ENCODE results near the gene PPP2R5D.
"Not testable (repeated sequence)": the region's sequence is repeated elsewhere in the genome, so short reads cannot be mapped to it uniquely, and the experiment has no call there.

The PPP2R5D gene

DNA sequence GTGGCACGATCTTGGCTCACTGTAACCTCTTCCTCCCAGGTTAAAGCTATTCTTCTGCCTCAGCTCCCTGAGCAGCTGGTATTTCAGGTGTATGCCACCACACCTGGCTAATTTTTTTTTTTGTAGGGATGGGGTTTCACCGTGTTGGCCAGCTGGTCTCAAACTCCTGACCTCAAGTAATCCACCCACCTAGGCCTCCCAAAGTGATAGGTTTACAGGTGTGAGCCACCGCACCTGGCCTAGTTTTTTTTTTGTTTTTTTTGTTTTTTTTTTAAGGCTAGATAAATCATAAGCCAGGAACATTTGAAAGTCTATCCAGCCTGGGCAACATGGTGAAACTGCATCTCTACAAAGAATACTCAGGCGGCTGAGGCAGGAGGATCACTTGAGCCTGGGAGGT, 48.0 kb downstream of the PPP2R5D start:
- DNase-seq (ENCODE audit: low read depth): no peak

DNA sequence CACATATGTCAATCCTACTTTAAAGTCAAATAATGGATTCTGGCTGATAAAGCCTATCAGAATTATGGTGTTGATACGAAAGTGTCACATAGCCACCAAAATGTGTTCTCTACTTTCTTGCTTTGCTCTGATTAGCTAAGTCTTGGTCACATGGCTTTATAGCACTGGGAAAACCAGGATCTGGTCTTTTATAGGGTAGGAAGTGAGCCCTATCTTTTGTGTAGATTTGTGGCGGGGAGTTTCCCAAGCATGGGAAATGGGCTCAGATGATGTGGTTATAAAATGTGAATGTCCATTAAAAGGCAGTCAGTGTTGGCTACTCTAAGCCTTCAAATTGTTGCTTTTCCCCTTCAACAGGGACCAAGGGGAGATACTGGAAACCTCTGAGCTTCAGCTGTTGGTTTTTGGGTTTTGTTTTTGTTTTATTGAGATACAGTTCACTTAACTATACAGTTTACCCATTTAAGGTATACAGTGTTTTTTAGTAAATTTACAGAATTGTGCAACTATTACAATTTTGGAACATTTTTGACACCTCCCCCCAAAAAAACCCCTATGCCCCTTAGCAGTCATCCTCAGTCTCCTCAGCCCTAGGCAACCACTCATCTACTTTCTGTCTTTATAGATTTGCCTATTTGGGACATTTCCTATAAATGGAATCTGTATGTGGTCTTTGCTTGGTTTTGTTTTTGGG, 49.3 kb downstream of the PPP2R5D start:
- no peak for DNase-seq (ENCODE audit: low read depth)

DNA sequence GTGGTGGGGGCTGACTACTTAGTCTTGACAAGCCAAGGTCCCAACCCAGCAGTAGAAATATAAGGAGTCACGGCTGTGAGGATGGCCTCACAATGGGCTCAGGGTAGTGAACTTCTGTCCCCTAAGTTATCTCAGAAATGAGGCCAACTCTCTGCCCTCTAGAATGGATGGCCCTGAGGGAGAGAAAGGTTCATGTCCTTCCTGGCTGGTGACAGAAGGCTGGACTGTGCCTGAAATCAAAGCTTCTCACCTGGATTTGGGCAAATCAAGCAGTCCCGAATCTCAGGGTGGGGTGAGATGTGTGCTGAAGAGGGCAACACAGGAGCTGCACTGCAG, 49.8 kb downstream of the PPP2R5D start:
- no peak for DNase-seq (ENCODE audit: low read depth)

DNA sequence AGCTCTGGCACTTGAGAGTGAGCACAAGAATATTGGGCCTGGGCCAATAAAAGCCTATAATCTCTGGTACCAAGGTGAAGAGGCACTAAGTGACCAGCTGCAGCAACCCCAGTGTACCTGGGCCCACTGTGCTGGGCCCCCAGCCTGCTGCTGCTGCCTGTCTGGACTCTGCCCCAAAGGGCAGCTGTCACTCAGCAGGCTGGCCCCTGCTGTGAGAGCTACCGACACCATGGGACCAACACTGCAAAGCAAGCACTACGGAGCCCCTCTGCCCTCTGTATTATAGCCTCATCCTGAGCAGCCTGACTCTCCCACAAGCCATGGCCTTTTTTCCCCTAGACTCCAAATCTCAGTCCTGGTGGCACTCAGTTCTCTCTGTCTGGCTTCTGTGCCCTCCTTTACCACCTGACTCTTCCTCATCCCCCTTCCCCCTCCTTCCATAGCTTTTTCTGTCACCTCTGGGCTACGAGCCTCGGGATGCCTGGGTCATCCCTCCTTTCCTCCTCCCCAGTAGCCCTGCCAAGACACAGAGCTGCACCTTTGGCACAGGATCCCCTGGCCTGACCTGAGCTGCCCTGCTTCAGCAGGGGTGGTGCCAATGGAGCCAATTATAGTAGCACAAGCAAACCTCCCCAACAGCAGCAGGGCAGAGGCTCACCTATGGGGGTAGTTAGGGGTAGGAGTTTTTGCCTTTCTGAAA, 51.3 kb downstream of the PPP2R5D start:
- DNase-seq (ENCODE audit: low read depth): no peak

DNA sequence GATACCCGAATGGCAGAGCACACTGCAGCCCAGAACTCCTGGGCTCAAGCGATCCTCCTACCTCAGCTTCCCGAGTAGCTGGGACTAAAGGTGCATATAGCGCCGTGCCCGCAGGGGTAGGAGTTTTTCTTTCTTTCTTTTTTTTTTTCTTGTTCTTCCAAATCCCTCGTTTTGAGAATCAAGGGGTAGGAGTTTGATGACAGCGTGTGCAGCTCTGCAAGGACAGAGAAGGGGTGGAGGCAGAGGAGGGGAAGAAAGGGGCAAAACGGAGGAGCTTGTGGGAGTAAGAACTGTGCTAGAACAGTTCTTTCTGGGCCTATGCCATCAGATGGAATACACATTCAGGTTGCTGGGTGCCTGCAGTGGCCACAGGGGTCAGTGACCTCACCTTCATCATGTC, 52.3 kb downstream of the PPP2R5D start:
- no peak for DNase-seq (ENCODE audit: low read depth)

DNA sequence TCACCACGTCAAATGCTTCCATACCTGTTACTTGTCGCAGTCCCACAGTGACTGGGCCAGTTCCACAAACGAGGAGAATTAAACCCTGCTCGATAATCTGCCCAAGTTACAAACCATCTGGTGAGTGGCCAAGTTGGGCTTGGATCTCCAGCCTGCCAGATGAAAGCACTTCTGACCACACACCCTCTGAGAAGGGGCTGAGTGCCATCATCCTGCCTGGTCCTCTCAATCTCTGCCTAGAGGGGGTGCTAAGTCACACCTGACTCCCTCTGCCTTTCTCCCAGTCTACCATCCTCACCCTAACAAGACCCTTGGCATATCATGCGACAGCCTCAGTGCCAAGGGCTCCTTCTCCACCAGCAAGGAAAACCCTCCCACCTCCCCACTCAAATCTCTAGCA, 52.8 kb downstream of the PPP2R5D start:
- no peak for DNase-seq (ENCODE audit: low read depth)

DNA sequence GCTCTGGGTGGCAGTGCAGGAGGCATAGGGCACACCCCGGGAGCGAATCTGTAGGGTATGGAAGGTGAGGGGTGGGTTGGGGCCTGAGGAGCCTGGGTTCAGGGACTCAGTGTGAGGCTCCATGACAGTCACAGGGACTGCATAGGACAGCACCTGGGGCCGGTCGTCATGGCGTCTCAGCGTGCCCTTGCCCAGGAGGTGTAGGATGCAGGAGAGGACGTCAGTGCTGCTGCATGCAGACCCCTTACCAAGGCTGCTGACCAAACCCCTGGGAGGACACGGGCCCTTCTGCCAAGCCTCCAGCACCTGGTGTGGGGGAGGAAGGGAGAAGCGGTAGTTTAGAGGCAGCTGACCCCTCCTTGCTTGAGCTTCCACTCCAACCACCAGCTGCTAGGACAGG, 53.3 kb downstream of the PPP2R5D start:
- no peak for DNase-seq (ENCODE audit: low read depth)

DNA sequence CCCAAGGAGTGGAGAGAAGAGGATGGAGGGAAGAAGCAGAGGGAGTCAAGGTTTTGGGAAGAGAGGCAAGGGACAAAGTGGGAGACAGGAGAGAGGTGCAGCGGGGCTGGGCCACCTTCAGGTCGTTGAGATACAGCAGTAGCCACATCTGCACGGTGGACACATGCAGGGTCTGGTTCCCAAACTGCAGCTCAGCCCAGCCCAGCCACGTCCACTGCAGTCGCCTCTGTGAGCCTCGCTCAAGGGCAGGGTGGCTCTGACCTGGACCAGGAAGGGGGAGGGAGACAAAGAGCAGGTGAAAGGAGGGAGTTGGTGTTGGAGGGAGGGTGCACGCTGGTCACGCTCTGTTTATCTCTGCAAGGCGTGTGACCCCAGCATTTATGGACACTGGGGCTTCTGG, 54.4 kb downstream of the PPP2R5D start:
- DNase-seq (ENCODE audit: low read depth): no peak

DNA sequence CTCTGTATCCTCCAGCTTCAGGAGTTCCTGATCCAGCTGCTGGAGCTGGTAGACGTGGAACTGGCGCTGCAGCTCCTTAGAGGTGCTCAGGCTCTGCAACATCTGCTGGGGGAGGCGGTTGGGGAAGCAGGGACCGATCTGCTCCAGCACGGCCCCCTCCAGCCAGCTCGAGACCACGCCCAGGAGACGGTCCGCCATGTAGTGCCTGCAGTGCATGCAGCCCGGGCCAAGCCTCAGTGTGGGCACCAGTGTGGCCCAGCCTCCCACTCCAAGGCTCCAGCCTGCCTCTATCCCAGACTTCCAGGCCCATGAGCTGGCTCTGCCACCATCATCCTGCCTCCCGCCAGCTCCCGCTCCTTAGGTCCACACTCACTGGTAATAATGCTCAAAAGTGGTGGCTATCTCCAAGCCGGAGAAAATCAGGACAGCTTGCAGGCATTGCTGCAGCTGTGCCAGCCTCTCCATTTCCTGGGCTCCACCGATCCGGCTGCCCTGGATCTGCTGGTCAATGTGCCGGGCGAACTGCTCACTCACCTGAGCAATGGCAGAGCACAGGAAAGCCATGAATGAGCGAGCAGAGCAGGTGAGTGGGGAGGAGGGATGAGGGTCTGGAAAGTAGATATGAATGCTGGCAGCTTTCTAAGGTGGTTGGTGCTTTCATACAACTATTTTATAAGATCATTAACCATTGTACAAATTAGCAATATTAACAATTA, 56.3 kb downstream of the PPP2R5D start:
- DNase-seq (ENCODE audit: low read depth): no peak

DNA sequence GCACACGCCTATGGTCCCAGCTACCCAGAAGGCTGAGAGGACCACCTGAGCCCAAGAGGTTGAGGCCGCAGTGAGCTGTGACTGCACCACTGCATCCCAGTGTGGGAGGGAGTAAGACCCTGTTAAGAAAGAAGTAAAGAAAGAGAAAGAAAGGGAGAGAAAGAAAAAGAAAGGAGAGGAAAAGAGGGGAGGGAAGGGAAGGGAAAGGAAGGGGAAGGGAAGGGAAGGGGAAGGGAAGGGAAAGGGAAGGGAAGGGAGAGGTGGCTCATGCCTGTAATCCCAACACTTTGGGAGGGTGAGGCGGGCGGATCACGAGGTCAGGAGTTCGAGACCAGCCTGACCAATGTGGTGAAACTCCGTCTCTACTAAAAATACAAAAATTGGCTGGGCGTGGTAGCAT, 57.1 kb downstream of the PPP2R5D start:
- DNase-seq (ENCODE audit: low read depth): not testable (repeated sequence)

DNA sequence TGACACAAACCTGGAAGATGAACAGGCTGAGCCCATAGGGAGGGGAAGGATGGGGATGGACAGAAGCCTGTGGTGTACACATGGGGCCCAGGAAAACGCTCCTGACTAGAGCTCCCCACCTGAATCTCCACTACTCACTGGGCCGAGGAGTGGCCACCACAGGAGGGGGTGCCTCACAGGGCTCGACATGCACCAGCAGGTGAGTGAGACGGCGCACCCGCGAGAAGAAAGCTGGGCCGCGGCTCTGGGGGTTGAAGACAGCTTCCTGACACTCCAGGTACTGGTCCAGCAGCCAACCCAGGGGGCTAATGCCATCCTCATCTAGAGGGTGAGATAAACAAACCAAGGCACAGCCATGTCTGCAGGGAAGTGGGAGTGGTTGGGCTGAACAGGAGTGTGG, 58.9 kb downstream of the PPP2R5D start:
- no peak for DNase-seq (ENCODE audit: low read depth)

DNA sequence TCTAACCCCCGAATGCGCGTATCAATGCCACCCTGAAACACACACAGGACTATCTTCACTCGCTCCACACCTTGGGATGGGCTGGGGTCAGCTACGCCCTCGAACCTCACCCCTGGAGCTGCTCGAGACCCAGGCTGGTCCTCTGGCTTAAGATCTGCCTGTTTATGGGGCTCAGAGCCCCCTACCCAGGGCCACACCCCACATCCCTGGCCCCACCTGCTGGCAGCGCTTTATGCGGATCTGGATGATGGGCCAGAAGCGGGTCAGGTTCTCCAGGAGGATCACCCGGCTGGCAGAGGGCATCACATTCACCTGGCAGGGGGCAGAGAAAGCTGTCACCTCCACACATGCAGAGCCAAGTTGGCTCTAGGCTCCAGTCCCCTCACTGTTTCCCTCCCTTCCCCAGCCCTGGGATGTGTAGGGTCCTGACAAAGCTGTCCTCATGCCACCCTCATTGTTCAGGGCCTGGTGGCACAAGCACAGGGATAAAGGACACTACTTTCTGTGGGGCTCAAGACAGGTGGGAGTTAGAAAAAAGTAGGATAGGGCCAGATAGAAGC, 61.1 kb downstream of the PPP2R5D start:
- no peak for DNase-seq (ENCODE audit: low read depth)

DNA sequence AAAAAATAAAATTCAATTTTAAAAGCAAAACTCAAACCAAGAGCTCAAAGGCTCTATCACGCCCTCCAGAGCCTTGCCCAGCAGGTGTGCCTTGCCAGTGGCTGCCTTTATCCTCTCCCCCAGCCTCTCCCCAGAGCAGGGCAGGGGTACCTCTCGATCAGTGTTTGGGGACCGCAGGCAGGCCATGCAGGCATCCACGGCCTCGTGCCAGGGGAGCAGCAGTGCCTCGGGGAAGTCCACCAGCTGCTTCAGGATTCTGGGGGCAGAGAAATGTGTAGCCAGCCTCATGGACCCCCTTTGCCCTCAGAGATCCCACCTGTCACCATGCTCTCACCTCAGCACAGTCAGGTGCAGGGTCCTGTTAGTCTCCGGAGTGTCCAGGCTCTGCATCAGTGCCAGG, 63.6 kb downstream of the PPP2R5D start:
- DNase-seq (ENCODE audit: low read depth): no peak

DNA sequence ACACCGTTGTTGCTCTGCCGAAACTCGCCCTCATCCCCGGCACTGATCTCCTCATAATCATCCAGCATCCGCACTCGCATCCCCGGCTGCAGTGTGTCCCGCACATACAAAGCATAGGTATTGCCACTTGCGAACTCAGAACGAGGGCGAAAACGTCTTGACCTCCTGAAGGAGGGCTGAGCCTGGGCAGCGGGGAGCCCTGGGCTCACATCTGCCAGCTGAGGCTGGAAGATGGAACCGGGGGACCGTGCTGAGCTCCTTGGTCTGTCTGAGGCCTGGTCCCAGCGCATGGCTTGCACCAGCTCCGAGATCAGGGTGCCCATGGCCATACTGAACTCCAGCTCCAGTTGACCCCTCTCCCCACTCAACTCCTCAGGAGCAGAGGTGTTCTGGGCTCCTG, 66.6 kb downstream of the PPP2R5D start:
- DNase-seq (ENCODE audit: low read depth): no peak

DNA sequence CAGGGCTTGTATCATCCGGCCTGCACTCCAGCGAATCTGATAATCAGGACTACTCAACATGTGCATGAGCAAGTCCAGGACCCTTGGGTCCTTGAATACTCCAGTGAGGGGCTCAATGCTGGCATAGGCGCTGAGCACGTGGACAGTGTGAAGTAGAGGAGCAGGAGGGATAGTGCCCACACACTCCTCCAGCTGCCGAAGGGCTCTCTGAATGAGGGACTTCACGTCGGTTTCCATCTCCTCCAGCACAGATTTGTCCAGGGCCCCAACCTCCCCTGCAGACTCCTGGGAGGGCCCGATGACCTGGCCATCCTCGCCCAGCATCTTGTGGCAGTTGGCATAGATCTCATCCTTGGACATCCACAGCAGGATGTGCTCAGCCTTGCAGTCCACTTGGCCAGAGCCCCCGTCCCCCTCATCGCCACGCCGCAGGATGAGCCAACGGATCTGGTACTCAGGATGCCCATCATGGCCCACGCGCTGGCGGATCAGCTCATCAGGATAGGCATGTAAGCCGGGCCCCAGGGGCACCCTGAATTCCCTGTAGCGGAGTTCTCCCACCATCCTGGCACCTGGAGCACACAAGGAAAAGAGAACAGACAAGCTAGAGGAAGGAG, 68.0 kb downstream of the PPP2R5D start:
- no peak for DNase-seq (ENCODE audit: low read depth)

DNA sequence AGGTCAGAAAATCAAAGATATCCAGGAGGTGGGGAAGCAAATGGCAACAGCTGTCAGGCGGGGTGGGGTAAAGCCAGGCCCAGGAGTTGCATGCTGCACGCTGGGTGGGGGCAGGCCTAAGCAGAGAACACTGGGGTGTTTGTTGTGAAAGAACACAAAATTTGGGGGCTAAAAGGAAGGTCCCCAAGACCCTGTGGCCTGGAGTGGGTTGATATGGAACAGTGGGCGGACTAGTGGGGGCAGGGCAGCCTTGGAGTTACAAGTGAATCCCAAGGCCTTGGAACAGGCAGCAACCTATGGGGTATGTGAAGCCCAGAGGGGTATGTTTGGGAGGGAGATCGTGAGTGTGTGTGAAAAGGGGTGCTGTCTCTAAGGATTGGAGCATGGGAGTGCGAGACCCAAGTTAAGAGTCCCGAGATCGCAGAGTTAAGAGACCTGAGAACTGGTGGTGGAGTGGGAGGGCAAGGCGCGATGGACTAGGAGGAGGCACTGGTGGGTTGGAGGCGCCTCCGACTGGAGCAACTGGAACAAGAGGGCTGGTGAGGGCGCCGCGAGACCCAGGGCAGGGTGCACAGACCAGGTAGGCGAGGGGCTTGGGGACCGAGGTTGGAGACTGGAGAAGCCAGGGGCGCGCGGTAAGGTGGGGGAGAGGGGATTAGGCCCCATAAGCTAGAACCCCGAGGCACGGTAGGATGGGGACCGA, 68.6 kb downstream of the PPP2R5D start:
- no peak for DNase-seq (ENCODE audit: low read depth)

DNA sequence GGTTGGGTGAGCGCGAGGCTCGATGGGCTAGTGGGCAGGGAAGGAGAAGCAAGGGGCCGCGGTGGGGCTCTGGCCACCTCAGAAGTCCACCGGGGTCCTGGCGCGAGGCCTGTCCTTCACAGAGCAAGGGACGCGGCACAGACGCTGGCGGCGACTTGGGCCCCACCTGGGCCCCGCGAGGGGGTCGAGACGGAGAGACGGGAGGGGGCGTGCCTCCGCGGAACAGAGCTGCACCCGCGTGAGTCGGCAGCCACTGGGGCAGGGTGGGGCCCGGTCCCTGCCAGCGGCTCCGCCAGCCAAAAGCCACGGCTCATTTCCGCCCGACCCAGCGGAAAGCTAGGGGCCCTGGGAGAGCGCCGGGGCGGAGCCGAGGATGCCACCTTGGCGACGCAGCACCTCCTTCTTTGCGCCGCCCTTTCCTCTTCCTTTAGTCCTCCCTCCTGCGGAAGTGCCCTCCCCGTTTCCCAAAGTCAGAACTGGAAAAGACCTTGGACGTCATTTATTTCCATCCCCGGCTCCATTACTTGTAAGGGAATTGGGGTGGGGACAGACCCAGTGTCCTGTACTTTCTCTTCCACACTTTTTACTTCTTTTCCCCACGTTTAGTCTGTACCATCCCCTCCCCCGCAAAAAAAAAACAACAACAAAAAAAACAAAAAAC, 69.3 kb downstream of the PPP2R5D start, which contains the start of gene CUL7:
CUL7 (minus strand) TSS at position 307 of the 661 bp plus-strand sequence. CDS start 1,063 bp downstream, outside the sequence.
- peak; percentile 86 for DNase-seq (ENCODE audit: low read depth)

DNA sequence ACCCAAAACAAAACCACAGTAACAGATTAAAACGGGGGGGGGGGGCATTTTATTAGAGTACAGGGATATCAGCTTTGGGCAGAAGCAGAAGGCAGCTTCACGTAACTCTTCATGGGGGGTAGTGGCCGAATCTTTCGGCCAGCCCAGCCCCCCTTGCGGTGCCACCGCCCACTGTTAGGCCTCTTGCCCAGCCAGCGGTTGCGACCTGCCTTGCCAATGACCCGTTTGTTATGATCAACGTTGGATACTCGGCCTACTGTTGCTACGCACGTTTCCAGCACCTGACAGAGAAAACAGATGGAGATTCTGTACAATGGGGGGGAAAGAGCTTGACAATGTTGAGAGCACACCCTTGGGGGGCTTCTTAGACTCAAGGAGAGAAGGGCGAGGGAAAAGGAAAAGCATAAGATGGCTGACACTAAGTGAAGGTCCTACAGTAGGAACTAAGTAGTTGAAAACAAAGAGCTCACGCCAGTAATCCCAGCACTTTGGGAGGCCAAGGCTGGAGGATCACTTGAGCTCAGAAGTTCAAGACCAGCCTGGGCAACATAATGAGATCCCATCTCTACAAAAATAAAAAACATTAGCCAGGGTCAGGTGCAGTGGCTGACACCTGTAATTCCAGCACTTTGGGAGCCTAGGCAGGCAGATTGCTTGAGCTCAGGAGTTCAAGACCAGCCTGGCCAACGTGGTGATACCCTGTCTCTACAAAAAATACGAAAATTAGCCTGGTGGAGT, 70.0 kb downstream of the PPP2R5D start:
- DNase-seq (ENCODE audit: low read depth): no peak

DNA sequence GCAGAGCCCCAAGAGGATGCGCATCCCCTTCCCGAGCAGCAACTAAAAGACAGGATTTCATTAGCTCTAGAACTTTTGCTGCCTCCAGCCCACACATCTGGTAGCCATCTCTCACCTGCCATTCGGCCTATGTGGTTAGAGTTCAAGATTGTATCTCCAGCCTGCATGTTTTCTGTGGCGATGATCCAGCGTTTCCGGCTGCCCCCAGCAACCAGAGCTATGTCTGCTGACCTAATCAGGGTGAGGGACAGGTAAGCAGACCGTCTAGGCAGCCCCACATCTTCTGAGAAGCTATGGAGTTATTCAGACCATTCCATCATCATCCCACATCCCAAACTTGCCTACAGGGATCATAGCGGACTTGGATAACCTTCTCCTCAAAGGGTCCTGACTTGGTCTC, 71.6 kb downstream of the PPP2R5D start:
- DNase-seq (ENCODE audit: low read depth): no peak

DNA sequence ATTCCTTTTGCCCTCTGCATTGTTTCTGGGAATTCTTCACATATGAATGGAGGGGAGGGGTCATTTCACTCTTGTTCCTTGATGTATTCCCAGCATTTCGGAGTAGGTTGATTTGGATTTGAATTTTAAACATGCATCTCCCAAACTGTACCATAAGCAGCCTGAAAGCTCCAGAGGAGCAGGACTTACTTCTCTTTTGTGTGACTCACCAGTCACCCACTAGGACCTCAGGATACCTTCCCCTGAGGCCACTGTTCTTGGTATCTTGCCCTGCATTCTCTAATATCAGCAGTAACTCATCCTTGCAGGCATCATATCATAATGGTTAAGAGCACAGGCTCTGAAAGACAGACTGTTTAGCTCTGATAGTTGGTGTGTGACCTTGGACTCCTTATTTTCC, 74.2 kb downstream of the PPP2R5D start:
- no peak for DNase-seq (ENCODE audit: low read depth)
